GM15510 (cell line): Measurements from ENCODE around the gene RPL41.

ENCODE experiments used
- POLR2A ChIP-seq: IDR thresholded peaks from 3 replicates; pipeline ENCODE4 v1.6.1; 2011; ENCODE audit warnings: borderline replicate concordance; ENCODE audit not compliant: insufficient read length; ENCODE audit errors: extremely low read depth

RPL41 gene

DNA sequence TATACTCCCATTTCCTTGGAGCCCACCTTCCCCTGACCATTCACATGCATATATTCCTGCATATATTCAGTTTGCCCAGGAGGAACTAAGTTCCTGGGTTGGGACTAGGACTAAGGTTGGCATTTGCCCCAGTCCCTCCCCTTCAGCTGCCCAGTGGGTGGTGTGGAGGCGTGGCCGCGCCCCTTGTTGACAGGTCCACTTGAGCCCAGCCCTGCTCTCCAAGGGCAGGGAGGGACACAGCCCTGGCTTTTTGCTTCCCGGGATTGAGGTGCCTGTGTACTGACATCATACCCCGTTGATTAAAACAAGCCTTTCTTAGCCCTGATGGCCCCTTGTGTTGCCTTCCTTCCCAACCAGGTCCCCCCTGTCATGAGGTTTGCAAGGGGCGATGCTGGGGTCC, 29.2 kb upstream of the RPL41 start:
- no peak for TF ChIP-seq POLR2A

DNA sequence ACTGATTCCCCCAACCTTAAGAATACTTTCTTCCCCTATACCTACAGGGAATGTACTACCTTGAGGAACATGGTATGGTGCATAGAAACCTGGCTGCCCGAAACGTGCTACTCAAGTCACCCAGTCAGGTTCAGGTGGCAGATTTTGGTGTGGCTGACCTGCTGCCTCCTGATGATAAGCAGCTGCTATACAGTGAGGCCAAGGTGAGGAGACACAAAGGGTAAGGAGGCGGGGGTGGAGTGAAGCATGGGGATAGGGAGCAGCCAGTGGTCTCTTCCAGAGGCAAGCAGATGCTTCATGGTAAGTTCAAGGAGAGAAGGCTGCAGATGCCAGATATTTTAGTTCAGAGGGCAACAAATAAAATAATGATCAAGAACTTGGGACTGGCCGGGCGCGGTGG, 18.7 kb upstream of the RPL41 start:
- no peak for TF ChIP-seq POLR2A

DNA sequence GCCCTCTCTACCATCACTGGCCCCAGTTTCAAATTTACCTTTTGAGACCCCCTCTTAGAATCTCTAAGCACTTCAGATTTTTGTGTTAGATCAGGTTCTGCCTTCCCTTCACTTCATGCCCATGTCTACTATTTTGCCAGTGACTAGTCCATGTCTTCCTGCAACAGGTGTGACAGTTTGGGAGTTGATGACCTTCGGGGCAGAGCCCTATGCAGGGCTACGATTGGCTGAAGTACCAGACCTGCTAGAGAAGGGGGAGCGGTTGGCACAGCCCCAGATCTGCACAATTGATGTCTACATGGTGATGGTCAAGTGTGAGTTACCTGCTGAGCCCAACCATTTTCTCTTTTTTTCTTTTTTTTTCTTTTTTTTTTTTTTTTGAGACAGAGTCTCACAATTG, 17.8 kb upstream of the RPL41 start:
- TF ChIP-seq POLR2A = no peak

DNA sequence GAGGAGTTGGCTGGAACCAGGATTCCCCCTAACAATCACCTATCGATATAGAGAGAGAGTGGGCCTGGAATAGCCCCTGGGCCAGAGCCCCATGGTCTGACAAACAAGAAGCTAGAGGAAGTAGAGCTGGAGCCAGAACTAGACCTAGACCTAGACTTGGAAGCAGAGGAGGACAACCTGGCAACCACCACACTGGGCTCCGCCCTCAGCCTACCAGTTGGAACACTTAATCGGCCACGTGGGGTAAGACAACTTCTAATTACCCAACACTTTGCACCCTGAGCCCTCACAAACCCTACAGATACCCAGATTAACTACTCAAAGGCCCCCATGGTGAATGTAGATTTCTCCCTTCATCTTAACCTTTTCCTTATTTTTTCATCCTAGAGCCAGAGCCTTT, 16.6 kb upstream of the RPL41 start:
- no peak for TF ChIP-seq POLR2A

DNA sequence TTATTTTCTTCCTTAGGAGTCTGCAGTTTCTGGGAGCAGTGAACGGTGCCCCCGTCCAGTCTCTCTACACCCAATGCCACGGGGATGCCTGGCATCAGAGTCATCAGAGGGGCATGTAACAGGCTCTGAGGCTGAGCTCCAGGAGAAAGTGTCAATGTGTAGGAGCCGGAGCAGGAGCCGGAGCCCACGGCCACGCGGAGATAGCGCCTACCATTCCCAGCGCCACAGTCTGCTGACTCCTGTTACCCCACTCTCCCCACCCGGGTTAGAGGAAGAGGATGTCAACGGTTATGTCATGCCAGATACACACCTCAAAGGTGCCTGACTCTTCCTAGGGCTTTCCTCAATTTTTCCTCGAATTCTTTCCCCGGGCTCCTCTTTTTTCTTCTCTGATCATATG, 15.4 kb upstream of the RPL41 start:
- no peak for TF ChIP-seq POLR2A

DNA sequence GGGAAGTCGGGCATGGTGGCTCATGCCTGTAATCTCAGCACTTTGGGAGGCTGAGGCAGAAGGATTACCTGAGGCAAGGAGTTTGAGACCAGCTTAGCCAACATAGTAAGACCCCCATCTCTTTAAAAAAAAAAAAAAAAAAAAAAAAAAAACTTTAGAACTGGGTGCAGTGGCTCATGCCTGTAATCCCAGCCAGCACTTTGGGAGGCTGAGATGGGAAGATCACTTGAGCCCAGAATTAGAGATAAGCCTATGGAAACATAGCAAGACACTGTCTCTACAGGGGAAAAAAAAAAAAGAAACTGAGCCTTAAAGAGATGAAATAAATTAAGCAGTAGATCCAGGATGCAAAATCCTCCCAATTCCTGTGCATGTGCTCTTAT, 13.8 kb upstream of the RPL41 start:
- TF ChIP-seq POLR2A = no peak

DNA sequence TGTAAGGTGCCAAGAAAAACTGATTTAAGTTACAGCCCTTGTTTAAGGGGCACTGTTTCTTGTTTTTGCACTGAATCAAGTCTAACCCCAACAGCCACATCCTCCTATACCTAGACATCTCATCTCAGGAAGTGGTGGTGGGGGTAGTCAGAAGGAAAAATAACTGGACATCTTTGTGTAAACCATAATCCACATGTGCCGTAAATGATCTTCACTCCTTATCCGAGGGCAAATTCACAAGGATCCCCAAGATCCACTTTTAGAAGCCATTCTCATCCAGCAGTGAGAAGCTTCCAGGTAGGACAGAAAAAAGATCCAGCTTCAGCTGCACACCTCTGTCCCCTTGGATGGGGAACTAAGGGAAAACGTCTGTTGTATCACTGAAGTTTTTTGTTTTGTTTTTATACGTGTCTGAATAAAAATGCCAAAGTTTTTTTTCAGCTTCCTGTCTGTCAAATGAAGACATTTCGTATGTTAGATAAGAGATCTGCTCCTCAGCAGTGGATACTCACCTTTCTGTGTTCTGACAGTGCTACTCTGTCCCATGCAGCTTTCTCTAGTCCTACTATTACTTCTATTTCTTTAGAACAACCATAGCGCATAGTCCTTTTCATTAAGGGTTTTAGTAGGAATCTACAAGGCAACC, 13.2 kb upstream of the RPL41 start:
- no peak for TF ChIP-seq POLR2A

DNA sequence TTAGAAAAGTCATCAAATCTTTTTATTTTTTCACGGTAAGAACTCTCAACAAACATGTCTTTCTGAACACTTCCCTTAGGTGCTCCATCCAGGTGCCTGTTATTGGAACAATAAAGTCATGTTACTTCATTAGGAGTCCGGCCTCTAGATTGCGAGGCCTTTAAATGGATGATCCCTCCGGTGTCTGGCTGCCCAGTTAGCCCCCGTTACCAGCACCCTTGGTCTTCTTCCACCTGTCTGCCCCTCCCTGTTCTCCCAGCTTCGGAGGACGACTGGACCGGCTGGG, 12.7 kb upstream of the RPL41 start:
- no peak for TF ChIP-seq POLR2A

DNA sequence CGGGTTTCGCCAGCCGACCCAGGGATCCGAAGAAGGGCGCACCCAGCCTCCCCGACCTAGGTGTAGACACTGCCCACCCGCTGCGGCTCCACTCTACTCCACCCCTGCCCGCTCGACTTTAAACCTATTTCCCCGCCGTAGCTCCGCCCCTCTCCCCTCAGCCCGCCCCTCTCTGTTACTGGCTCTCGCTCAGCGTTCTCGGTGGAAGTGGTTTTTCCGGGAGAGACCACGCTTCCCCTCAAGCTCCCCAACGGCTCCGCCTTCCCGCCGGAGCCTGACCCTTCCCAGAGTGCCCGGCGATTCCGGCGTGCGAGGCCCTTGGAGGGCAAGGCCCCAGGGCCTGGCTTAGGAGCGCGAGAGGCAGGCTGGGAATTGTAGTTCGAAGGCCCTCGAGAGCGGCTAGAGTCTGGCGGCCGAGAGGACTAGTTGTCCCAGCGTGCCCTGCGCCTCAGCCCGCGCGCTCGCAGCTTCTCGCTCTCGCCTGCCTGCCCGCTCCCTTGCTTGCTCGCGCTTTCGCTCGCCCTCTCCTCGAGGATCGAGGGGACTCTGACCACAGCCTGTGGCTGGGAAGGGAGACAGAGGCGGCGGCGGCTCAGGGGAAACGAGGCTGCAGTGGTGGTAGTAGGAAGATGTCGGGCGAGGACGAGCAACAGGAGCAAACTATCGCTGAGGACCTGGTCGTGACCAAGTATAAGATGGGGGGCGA, 12.2 kb upstream of the RPL41 start, which contains the start of gene PA2G4:
TSS of gene PA2G4 (plus strand) at position 451 of the 706 bp plus-strand sequence. CDS start at position 630, 179 bp downstream.
- peak; percentile 90 for TF ChIP-seq POLR2A

DNA sequence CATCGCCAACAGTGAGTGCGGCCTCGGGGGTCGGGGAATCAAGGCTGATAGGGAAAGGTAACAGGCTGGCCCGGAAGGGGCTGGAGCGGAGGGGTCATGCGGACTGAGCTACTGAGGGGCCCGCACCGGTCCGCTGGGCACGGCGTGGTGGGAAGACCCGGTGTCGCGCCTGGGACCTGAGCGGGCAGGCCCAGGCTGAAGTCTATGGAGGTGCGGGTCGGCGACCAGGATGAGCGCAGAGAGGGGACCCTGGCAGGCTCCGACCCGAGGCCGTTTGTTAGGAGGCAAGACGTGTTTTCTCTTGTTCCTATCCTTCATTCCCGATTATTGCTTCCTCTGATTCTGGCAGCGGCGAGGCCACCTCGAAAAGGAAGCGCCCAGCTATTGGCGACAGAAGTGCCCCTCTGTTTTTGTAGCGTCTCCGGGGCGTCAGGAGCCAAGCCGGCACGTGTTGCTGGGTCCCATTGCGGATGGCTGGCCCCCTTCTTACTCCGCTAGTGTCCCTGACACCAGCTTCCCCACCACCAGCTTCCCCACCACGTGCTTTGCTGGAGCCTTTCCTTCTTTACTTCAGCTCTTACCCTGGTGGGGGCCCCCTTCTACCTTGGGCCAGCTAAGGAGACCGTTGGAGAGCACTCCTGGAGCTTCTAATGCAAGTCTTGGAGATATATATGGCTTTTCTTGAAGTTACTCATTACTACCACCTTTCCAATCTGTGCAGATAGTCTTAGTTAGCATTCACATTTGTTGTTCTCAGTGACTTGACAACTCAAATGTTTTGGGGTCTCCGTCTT, 11.4 kb upstream of the RPL41 start:
- no peak for TF ChIP-seq POLR2A

DNA sequence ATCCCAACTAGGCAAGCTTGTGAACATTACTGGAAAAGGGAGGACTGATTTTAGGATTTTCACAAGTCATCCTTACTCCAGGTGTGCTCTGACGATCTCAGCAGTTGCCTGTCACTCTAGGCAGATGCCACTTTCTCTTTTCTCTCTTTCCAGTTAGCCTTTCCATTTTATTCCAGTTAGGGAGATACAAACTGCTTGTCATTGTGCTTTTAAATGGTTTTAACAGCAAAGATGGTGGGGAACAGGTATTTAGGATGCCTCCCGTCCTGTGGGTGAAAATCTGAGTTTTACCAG, 10.9 kb upstream of the RPL41 start:
- no peak for TF ChIP-seq POLR2A

DNA sequence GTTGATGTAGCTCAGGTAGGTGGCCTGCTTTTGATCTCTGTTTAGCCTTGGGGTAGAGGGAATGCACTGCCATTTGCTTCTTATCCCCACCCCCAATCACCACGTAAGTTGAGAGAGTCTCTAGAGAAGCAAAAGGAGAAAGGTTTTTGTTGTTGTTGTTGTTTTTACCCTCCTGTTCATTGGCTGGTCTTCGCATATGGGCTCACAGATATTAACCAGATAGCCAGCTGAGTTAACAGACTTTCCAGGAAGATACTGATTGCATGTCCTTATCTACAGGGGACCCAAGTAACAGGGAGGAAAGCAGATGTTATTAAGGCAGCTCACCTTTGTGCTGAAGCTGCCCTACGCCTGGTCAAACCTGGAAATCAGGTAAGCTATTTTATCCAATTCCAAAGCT, 9.2 kb upstream of the RPL41 start:
- TF ChIP-seq POLR2A = no peak

DNA sequence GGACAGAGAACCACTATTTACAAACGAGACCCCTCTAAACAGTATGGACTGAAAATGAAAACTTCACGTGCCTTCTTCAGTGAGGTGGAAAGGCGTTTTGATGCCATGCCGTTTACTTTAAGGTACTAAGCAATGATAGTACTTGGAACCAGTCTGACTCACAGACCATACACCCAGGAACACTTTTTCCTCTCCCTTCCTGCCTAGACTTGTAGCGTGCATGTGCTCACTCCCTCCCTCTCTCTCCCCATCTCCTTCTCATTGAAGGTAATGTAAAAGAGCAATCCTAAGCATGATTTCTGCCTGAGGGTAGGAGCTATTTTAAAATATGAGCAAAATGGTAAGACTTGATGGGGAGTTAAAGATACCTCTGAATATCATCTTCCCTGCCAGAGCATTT, 5.9 kb upstream of the RPL41 start:
- no peak for TF ChIP-seq POLR2A

DNA sequence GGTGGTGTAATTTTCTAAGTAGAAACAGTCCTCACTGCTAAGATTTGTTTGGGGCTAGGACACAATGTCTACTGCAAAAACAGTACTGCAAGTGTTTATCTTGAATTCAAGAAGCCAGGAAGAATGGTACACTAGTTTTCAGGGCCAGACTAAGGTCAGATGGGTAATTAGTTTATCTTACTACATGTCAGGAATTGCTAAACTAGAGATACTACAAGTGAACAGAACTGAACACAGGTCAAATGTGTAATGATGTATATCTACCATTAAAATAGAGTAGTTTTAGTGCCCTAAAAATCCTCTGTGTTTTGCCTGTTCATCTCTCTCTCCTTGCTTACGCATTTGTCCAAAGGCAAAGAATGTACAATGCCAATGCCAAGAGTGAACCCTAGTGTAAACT, 2.3 kb upstream of the RPL41 start:
- no peak for TF ChIP-seq POLR2A

DNA sequence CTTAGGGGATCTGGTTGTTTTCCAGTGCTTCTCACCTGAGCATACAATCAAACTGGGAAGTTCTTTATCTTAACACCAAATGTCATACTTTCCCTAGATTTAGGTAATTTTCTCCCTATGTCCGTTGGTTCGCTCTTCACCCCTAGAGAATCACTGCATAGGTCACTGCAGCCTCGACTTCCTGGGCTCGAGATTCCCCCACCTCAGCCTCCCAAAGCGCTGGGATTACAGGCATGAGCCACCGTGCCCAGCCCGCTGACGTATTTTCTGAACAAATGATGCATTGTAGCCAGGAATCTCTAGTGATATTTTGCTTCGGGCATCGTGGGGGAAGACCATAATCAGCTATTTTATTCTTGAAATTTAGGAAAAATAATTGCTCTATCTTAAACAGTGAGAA, 1.1 kb upstream of the RPL41 start:
- TF ChIP-seq POLR2A = no peak

DNA sequence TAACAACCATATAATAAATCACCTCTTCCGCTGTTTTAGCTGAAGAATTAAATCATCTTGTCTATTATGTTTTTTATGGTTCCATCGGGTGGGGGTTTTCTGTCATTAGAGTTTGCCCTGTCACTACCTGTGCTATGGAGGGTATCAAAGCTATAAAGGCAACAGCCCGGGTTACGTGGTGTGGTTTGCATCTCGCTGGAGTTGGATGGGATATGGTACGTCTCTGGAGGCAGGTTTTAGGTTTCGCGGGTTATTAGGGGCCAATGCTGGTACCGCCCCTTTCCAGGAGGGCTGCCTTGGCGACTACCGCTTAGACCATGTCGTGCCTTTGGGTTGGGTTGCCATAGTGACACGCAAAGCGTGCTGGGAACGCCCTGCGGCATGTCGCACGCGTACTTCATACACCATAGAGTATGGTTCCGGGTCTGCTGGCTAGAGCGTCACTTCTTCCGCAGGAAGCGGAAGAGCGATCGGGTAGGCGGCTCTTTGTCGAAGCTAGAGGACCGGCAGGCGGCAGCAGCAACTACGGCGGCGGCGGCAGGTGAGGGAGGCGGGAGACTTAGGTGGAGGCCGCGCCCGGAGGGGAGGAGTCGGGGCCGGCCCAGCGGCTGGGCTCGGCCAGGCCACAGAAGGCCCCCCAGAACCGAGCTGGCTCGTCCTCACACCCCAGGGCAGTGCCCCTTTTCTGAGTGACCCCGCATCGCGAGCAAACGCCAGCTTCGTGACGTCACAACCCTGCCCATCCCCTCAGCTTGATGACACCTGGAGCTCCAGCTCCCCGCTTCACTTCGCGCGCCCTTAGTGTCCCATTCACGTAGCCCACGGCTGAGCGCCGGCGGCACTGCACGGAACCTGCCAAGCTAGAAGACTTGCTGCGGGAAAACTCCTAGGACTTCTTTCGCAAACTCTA, 1.6 kb downstream of the RPL41 start, which contains the start of gene ZC3H10:
TSS of gene ZC3H10 (plus strand) at position 489 of the 910 bp plus-strand sequence. CDS start 2,297 bp downstream, outside the sequence.
- TF ChIP-seq POLR2A = peak; percentile 94
